ENCODE results near the gene RLIM. TPM values are rescaled to one million over a fixed set of nuclear protein-coding genes. Genes with fewer than 3 reads are reported as not detected.
A peak's percentile ranks its signal among the peaks of the same experiment; 100 is the strongest.
"Not testable (repeated sequence)": the region's sequence is repeated elsewhere in the genome, so short reads cannot be mapped to it uniquely, and the experiment has no call there.

The RLIM gene, protein sequence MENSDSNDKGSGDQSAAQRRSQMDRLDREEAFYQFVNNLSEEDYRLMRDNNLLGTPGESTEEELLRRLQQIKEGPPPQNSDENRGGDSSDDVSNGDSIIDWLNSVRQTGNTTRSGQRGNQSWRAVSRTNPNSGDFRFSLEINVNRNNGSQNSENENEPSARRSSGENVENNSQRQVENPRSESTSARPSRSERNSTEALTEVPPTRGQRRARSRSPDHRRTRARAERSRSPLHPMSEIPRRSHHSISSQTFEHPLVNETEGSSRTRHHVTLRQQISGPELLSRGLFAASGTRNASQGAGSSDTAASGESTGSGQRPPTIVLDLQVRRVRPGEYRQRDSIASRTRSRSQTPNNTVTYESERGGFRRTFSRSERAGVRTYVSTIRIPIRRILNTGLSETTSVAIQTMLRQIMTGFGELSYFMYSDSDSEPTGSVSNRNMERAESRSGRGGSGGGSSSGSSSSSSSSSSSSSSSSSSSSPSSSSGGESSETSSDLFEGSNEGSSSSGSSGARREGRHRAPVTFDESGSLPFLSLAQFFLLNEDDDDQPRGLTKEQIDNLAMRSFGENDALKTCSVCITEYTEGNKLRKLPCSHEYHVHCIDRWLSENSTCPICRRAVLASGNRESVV
- 18.9 and 27.5 TPM in 2 replicates for total RNA-seq (2014; rRNA removed; shearing (Covaris generic); ENCODE audit: low replicate concordance)

DNA sequence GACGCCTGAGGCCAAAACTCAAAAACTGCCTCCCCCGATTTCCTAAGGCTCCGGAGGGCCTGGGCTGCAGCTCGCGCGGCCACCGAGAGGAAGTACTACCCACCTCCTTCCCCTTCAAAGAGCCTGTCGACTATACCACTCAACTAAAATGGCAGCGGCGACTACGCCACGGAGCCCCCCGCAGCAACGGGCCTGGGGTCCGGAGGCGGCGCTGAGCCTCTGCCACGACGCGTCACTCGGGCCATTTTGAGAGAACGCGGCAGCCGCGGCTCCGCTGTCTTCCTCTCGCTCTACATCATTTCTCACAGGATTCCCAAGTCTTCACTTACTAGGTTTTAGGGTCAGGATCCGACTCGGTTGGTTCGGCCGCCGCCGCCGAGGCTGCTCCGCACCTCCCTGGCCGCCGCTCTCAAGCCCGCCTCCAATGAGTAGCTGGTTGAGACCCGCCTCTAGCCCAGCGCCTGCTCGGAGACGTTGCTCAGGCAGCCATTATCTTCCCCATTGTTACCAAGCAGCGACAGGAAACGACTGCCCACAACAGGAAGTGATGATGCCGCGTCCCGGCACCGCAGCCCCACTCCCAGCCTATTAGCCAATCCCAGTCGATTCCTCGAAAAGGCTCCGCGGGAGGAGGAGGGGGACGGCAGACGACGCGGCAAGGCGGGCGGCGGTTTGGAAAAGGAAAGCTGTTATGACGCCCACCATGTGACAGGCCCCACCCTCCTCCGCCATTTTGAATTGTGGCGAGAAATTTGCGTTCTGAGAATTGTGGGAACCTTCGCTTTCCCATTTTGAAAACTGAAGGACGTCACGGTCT lies at the start of gene RLIM:
Gene RLIM, minus strand, starts transcription at position 532 of the 817 bp plus-strand sequence. CDS start 18,647 bp downstream, outside the sequence.
- peak; percentile 93 for DNase-seq

DNA sequence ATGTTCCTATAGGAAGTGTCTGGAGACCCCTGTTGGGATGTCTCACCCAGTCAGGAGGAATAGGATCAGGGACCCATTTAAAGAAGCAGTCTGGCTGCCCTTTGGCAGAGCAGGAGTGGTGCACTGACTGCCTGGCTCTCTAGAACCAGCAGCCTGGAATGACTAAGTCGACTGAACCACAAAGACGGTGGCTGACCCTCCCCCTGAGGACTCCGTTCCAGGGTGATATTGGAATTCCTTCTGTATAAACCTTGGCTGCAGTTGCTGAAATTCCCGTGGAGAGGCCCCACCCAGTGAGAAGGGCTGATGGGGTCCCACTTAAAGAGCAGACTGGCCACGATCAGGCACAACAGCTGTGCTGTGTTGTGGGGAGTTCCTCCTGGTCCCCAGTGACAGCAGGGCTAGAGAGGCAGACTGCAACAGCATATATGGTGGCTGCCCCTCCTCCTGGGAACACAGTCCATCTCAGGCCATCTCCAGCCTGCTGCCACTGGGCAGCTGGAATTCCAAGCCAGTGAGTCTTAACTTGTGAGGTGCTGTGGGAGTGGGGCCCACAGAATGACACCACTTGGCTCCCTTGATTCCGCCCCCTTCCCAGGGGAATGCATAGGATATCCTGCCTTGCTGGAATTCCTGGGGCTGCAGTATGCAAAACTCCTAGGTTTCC lies 41.8 kb upstream of the RLIM start:
- DNase-seq: peak; percentile 30
- Histone ChIP-seq H3K9me3 (no peaks in the 10 kb centered on the region), H3K27me3 (no peaks in the 10 kb centered on the region), H3K4me3 (no peak overlapping the region), H3K36me3 (no peaks in the 10 kb centered on the region)

More for the DNA sequence above, at the start of gene RLIM:
- Histone ChIP-seq H3K36me3 (peaks cover 20% of the 10 kb centered on the region), H3K27me3 (no peaks in the 10 kb centered on the region), H3K9me3 (no peaks in the 10 kb centered on the region), H3K4me3 (peak within 1 kb of the TSS; percentile 76)

DNA sequence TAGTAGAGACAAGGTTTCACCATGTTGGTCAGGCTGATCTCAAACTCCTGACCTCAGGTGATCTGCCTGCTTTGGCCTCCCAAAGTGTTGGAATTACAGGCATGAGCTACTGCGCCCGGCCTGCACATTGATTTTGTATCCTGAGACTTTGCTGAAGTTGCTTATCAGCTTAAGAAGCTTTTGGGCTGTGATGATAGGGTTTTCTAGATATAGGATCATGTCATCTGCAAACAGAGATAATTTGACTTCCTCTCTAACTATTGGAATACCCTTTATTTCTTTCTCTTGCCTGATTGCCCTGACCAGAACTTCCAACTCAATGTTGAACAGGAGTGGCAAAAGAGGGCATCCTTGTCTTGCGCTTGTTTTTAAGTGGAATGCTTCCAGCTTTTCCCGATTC lies 40.5 kb upstream of the RLIM start:
- H3K9me3 ChIP-seq, H3K27me3 ChIP-seq, DNase-seq, H3K4me3 ChIP-seq, H3K36me3 ChIP-seq: not testable (repeated sequence)

DNA sequence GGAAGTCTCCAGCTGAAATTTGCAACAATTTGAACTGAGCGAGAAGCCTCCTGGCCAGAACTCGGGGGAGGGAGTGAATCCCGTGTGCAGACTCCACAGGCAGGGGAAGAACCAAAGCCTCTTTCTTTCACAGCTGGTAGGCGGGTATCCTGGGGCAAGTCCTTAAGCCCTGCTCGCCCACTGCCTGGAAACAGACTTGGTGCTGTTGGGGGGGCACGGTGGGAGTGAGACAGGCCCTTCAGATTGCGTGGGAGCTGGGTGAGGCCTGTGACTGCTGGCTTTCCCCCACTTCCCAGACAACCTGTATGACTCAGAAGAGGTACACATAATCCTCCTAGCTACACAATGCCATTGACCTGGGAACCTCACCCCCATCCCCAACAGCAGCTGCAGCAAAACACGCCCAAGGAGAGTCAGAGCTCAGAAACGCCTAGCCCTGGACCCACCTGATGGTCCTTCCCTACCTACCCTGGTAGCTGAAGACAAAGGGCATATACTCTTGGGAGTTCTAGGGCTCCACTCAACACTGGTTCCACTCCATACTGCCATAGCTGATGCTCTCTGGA lies 22.4 kb upstream of the RLIM start:
- no peak overlapping the region for H3K4me3 ChIP-seq
- H3K27me3 ChIP-seq: no peaks in the 10 kb centered on the region
- H3K36me3 ChIP-seq: no peaks in the 10 kb centered on the region
- H3K9me3 ChIP-seq: no peaks in the 10 kb centered on the region
- no peak for DNase-seq

DNA sequence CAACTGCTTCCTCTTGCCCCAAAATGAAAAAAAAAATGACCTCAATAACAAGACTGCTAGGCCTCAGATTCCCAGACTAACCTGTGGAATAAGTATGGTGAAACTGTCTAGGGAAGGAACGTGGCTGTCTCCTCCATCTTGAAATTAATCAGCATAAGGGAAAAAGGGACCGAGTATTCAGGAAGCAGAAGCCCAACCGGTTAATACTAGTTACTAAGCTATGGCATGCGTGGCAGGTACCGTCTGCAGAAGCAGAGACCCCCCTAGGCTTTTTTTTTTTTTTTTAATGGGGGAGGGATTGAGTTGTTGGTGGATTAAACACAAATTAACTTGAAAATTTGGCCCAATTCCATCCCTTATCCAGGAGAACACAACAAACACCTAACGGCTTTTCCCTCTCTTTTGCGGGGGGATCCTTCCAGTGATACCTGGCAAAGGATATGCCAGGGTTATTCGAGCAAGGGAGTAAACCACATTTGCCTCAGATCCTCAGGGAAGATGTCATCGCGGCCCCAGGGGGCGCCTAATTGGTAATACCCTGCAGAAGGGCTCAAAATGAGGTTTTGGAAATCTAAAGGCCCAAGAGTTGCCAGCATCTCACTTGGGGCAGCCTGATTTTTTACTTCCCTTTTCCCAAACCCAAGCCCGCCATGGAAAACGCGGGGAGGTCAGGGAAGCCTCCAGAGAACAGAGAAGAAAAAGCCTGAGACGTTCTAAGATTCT lies 893 bp downstream of the RLIM start:
- peak; percentile 17 for DNase-seq
- Histone ChIP-seq H3K36me3 (peaks cover 23% of the 10 kb centered on the region), H3K27me3 (no peaks in the 10 kb centered on the region), H3K9me3 (no peaks in the 10 kb centered on the region), H3K4me3 (peak overlapping the region; percentile 76)

DNA sequence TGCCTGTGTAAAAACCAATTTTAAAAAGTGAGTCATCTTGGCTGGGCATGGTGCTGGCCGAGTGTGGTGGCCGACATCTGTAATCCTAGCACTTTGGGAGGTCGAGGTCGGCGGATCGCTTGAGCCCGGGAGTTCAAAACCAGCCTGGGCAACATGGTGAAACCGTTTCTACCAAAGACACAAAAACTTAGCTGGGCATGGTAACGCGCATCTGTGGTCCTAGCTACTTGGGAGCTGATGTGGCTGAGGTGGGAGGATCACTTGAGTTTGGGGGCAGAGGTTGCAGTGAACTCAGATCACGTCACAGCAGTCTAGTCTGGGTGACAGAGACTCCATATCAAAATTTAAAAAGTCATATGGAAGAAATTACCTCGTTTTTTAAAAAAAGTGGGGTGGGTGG lies 7.6 kb downstream of the RLIM start:
- H3K9me3 ChIP-seq: no peaks in the 10 kb centered on the region
- no peak overlapping the region for H3K4me3 ChIP-seq
- peaks cover 34% of the 10 kb centered on the region for H3K36me3 ChIP-seq
- no peak for DNase-seq
- no peaks in the 10 kb centered on the region for H3K27me3 ChIP-seq

DNA sequence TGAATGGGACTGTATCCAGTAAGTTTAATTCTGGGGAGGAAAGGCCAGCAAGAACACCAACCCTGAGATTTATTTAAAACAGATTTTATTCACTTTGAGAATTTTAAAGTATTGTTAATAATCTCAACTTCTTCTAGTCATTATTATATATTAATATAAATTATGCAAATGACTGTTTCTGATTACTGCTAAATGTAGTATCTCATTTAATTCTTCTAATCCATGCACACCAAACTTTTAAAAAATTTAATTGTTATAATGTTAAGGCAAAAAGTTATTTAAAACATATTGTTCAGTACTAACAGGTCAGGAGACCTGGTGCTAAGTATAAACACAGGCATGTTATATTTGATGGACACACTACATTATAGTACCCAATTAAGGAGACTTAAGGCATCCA lies 8.1 kb downstream of the RLIM start:
- DNase-seq: no peak

DNA sequence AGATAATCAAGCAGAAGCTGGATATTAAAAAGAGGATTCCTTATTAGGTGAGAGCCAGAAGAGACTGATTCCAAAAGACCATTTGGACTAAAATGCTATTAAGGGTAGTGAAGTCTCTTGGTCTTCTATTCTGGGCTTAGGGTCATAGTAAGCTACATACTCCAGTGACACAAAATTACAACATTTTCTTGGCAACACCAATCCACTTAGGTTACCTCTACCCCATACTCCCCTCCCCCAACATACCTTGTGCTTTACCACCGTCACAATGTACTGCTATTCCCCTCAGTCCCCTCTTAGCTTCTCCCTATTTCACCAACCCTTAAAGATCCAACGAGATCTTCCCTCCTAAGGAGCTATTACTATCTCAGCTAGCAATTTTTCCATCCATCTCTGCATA lies 11.4 kb downstream of the RLIM start:
- Histone ChIP-seq H3K4me3 (no peak overlapping the region), H3K9me3 (no peaks in the 10 kb centered on the region), H3K27me3 (no peaks in the 10 kb centered on the region), H3K36me3 (peaks cover 11% of the 10 kb centered on the region)
- no peak for DNase-seq

More for the DNA sequence above, 8.1 kb downstream of the RLIM start:
- H3K9me3 ChIP-seq: no peaks in the 10 kb centered on the region
- no peaks in the 10 kb centered on the region for H3K27me3 ChIP-seq
- no peak overlapping the region for H3K4me3 ChIP-seq
- H3K36me3 ChIP-seq: peaks cover 30% of the 10 kb centered on the region

DNA sequence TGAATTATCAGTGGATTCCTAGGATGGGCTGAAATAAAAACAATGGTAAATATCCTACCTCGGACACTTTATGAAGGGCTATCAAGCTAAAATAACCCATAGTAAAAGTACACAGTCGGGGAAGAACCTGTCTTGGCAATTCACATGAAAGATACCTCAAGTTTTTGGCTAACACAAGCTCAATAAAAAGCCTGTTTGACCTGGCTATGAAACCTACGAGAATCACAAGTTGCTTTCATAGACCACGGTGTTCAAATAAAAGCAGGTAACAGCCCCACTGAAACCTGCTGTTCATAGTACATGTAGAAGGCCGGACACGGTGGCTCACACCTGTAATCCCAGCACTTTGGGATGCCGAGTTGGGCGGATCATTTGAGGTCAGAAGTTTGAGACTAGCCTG lies 12.3 kb downstream of the RLIM start:
- no peaks in the 10 kb centered on the region for H3K27me3 ChIP-seq
- peaks cover 8% of the 10 kb centered on the region for H3K36me3 ChIP-seq
- H3K9me3 ChIP-seq: no peaks in the 10 kb centered on the region
- DNase-seq: no peak
- H3K4me3 ChIP-seq: no peak overlapping the region

DNA sequence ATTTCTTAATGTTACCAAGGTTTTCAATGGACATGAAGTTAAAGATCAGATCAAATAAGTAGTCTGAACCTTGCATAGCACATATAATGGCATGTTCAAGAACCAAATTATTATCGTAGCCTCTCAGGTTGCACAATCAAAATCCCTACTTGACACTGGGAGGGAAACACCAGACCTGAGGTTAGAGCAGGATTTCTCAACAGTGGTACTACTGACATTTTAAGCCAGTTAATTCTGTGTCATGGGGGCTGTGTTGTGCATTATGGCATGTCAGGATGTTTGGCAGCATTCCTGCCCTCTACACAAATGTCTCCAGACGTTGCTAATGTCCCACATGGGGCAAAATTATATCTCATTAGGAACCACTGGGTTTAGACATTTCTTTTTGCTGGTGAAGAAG lies 20.8 kb downstream of the RLIM start:
- no peaks in the 10 kb centered on the region for H3K27me3 ChIP-seq
- peaks cover 57% of the 10 kb centered on the region for H3K36me3 ChIP-seq
- H3K4me3 ChIP-seq: no peak overlapping the region
- DNase-seq: no peak
- H3K9me3 ChIP-seq: no peaks in the 10 kb centered on the region

DNA sequence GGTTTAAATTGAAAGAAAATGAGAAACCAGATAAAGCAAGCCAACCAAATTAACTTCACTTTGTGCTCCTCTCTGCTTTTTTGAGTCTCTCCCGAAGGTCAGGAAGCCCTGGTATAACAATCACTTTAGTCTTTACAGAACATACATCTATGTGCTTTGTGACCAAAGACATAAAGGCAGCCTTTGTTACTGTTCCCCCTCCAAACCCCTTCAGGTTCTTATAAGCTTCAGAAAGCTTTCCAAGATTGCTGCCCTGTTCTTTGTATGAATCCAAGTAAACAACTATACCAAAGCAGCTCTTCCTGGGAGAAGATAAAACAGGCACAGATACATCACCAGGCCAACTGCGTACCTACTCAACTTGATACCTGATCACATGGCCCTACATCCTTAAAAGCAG lies 28.7 kb downstream of the RLIM start:
- Histone ChIP-seq H3K27me3 (no peaks in the 10 kb centered on the region), H3K36me3 (peaks cover 19% of the 10 kb centered on the region), H3K4me3 (no peak overlapping the region), H3K9me3 (no peaks in the 10 kb centered on the region)
- DNase-seq: no peak

DNA sequence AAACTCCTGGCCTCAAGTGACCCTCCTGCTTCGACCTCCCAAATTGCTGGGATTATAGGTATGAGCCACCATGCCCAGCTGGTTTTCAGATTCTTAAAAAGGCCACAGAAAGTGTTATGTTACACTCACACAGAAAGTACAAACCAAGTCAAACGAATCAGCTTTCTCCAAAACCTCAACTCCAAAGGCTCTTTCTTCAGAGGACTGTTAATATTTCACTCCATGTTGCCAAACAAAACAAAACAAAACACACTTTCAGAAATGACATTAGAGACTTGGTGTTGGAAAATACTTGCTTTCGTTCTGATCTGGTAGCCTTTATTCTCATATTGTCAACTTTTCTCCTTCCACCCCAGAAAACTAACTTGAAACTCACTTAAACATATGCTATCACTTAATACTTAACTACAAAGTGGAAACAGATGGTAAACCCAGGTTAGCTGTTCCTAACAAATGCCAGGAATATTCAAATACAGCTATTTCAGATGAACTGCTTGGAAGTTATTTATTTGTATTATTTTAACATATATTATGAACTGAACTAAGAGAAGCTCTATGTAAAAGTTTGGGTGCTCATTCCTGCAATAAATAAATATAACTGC lies 34.7 kb downstream of the RLIM start:
- no peak for DNase-seq
- no peak overlapping the region for H3K4me3 ChIP-seq
- no peaks in the 10 kb centered on the region for H3K36me3 ChIP-seq
- no peaks in the 10 kb centered on the region for H3K27me3 ChIP-seq
- H3K9me3 ChIP-seq: no peaks in the 10 kb centered on the region

DNA sequence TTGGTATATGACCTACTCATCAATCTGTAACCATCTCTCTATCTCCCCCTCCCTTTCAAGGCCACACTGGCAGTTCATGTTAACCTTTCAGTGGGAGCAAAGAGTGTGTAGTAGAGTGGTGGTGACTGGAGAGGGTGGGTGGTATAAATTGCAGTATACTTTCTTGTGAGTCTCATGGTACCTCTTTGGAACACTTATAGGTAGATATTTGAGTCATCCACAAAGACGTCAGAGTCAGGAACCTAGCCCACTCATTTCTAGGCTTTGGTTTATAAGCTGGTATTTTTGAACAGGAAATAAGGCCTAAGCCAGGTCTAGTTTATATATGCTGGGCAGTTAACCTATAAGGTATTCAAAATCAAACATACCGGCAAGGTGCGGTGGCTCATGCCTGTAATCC lies 36.3 kb downstream of the RLIM start:
- no peak for DNase-seq

DNA sequence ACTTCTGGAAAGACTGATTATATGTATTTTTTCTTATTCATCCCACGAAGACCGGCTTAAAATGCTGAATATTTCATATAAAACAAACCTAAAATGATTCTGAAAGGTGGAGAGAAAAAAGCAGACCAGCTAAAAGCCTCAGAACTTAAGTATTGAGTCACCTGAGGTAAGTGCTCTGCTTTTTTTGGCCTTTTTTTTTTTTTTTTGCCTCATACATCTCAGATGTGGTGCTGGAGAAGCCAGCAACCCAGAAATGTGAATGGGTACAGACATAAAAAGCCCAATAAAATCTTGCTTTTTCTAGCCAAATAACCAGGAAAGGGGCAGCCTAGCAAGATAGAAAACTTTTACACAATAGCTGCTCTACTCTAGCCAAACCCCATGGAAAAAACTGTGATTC lies 57.0 kb downstream of the RLIM start:
- Histone ChIP-seq H3K4me3 (no peak overlapping the region), H3K9me3 (no peaks in the 10 kb centered on the region)

More for the DNA sequence above, 36.3 kb downstream of the RLIM start:
- H3K36me3 ChIP-seq: no peaks in the 10 kb centered on the region
- H3K27me3 ChIP-seq: no peaks in the 10 kb centered on the region
- H3K9me3 ChIP-seq: no peaks in the 10 kb centered on the region
- H3K4me3 ChIP-seq: no peak overlapping the region

DNA sequence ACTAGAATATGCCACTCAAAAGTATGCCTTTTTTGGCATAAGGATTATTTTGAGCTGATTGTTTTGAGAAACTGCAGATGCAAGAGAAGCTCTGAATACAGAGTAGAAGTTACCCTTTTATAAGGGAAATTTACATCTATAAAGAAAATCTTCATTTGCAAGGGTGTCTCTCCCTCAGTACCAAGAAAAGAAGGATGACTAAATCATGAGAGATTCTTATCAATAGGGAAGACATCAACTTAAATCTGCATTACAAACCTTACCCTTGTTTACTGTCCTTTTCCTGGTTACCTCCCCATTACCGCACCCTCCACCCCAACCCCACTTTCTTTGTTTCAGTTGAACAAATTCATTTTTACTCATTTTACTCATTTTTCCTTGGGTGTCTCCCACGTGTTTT lies 62.5 kb downstream of the RLIM start:
- no peaks in the 10 kb centered on the region for H3K27me3 ChIP-seq
- DNase-seq: no peak
- H3K36me3 ChIP-seq: no peaks in the 10 kb centered on the region
- no peak overlapping the region for H3K4me3 ChIP-seq
- no peaks in the 10 kb centered on the region for H3K9me3 ChIP-seq

More for the DNA sequence above, 57.0 kb downstream of the RLIM start:
- H3K36me3 ChIP-seq: no peaks in the 10 kb centered on the region
- no peak for DNase-seq
- no peaks in the 10 kb centered on the region for H3K27me3 ChIP-seq

Data from MG63 (cell line).